GM12891 (cell line): Measurements from ENCODE around the gene MRPL16.

Experiments used
- POLR2A ChIP-seq: IDR thresholded peaks from 2 replicates; pipeline ENCODE4 v1.6.1; 2011; ENCODE audit warnings: low read depth, low read length, control low read depth
- TAF1 ChIP-seq: IDR thresholded peaks from 2 replicates; pipeline ENCODE4 v1.6.1; 2011; ENCODE audit warnings: low read depth, low read length, control low read depth

DNA sequence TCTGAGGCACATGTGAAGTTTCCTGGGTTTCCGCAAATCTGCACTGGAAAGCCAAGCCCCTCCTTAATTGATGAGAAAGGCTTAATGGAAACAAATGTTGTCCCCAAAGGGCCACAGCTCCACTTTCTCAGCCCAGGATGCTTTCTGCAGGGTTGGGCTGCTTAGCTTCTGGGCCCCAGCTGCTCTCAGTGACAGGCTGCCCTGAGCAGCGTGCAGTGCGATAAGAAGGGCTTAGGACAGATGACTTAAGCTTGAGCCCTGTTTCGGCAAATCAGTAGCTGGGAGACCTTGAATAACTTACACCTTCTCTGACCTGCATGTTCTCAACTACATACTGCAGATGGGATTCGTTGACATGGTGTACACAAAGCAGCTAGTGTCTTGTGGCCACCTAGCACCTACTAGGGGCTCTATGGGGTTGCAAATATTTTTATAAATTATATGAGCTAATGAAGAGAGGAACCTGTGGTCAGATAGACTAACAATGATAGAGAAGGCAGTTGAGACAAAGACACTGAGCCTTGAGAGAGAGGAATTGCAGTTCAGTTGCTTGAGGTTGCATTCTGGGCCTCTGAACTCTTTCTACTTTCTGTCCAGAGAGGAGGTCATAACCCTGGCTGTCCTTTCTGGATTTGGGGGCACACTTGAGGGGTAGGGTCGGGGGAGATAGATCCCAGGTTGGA lies 43.9 kb downstream of the MRPL16 start:
- no peak for TF ChIP-seq POLR2A
- TF ChIP-seq TAF1, result no peak
